HG02938 (cell line): ENCODE results near the gene TMEM50B.
"Not testable (repeated sequence)": the region's sequence is repeated elsewhere in the genome, so short reads cannot be mapped to it uniquely, and the experiment has no call there.

ENCODE experiments used
- ATAC-seq: cut with Tn5 transposase; IDR thresholded peaks from one replicate; pipeline ENCODE4 v1.9.1; 2021; ENCODE audit warnings: mild to moderate bottlenecking, moderate library complexity; ENCODE audit not compliant: unreplicated experiment

The TMEM50B gene

GRCh38 chr21:33432496-33432895 is 47.3 kb downstream of the TMEM50B start:
- no peak for ATAC-seq

- no peak for ATAC-seq
Observed at GRCh38 chr21:33430858-33431257, 48.9 kb downstream of the TMEM50B start.

- no peak for ATAC-seq
Observed at GRCh38 chr21:33428669-33429068, 51.1 kb downstream of the TMEM50B start.

GRCh38 chr21:33427051-33427450 is 52.7 kb downstream of the TMEM50B start:
- no peak for ATAC-seq

GRCh38 chr21:33425825-33426224 is 53.9 kb downstream of the TMEM50B start:
- no peak for ATAC-seq

- ATAC-seq: no peak
Observed at GRCh38 chr21:33424214-33424613, 55.6 kb downstream of the TMEM50B start.

- ATAC-seq: no peak
Observed at GRCh38 chr21:33421713-33422393, 57.9 kb downstream of the TMEM50B start.

GRCh38 chr21:33419538-33420123 is 60.1 kb downstream of the TMEM50B start:
- no peak for ATAC-seq

- no peak for ATAC-seq
Observed at GRCh38 chr21:33418691-33419090, 61.1 kb downstream of the TMEM50B start.

- ATAC-seq: no peak
Observed at GRCh38 chr21:33414926-33415325, 64.8 kb downstream of the TMEM50B start.

GRCh38 chr21:33414068-33414467 is 65.7 kb downstream of the TMEM50B start:
- ATAC-seq: no peak

GRCh38 chr21:33412832-33413519 is 66.8 kb downstream of the TMEM50B start:
- ATAC-seq: no peak

- not testable (repeated sequence) for ATAC-seq
Observed at GRCh38 chr21:33412439-33412831, 67.3 kb downstream of the TMEM50B start.

- ATAC-seq: no peak
Observed at GRCh38 chr21:33411949-33412430, 67.8 kb downstream of the TMEM50B start.

GRCh38 chr21:33406493-33406892 is 73.3 kb downstream of the TMEM50B start:
- no peak for ATAC-seq

- no peak for ATAC-seq
Observed at GRCh38 chr21:33403786-33404585, 75.8 kb downstream of the TMEM50B start.

- ATAC-seq: no peak
Observed at GRCh38 chr21:33403128-33403785, 76.5 kb downstream of the TMEM50B start, which contains the start of gene IFNGR2. Gene IFNGR2 (plus strand): TSS chr21:33403413. CDS start chr21:33403544, 131 bp downstream.

- ATAC-seq: no peak
Observed at GRCh38 chr21:33402001-33402979, 77.5 kb downstream of the TMEM50B start.

- no peak for ATAC-seq
Observed at GRCh38 chr21:33401630-33401992, 78.2 kb downstream of the TMEM50B start.
